Neural cell (in vitro differentiated cells): ENCODE measurements around the gene ZNF317.

Source experiments
- CTCF ChIP-seq: fragments of 450-650 bp; IDR thresholded peaks from 2 replicates; pipeline ENCODE4 v1.5.1; 2014; ENCODE audit warnings: antibody characterized with exemption, mild to moderate bottlenecking, moderate library complexity; ENCODE audit not compliant: poor library complexity, severe bottlenecking
- EP300 ChIP-seq: fragments of 450-650 bp; conservative IDR thresholded peaks from 2 replicates; pipeline ENCODE4 v1.6.1; 2014; ENCODE audit warnings: antibody characterized with exemption, mild to moderate bottlenecking, moderate library complexity; ENCODE audit not compliant: poor library complexity, severe bottlenecking
- POLR2AphosphoS5 ChIP-seq: IDR thresholded peaks from 2 replicates; pipeline ENCODE4 v1.6.1; 2012
- REST ChIP-seq: IDR thresholded peaks from 2 replicates; pipeline ENCODE4 v1.6.1; 2012; ENCODE audit warnings: borderline replicate concordance

GRCh38 chr19:9149997-9150396 lies 9.8 kb downstream of the ZNF317 start:
- no peak for TF ChIP-seq POLR2AphosphoS5
- no peak for TF ChIP-seq CTCF
- TF ChIP-seq EP300 = no peak
- TF ChIP-seq REST = no peak
